Measurements from ENCODE around the gene GBX1. TPM values are rescaled to one million over a fixed set of nuclear protein-coding genes. Genes with fewer than 3 reads are reported as not detected.

Gene GBX1
- total and polyA plus RNA-seq, 2 of the 4 experiments (the other 2 are of a cell fraction), result not detected

- Histone ChIP-seq H3K4me2 (ENCODE audit: low read depth, low read length) (no peak overlapping the region), H3K9me1 (ENCODE audit: insufficient read depth, low read length) (0 out of 2 replicates have a peak, but pooled peaks cover 3% of the 10 kb centered on the region), H2AK5ac (ENCODE audit: low read depth, low read length) (no peak overlapping the region), H3K79me1 (ENCODE audit: low read depth in 1 of 2, low read length in 2 of 2) (no peaks in the 10 kb centered on the region), H3K14ac (replicated peaks; ENCODE audit: low read depth, low read length) (no peak overlapping the region), H4K91ac (ENCODE audit: insufficient read depth, low read depth, low read length) (no peak overlapping the region), H3K56ac (ENCODE audit: extremely low read depth, insufficient read depth, low read length) (no peak overlapping the region), H3K9me3 (ENCODE audit: control insufficient read depth, insufficient read depth, low read length) (no peaks in the 10 kb centered on the region), H2BK20ac (ENCODE audit: low read depth, low read length) (no peak overlapping the region), H3K4me1 (ENCODE audit: control insufficient read depth, insufficient read depth, low read length) (no peaks in the 10 kb centered on the region), H2BK120ac (ENCODE audit: low read depth, low read length) (no peak overlapping the region), H4K5ac (ENCODE audit: low read depth, low read length) (no peak overlapping the region), H3K9ac (ENCODE audit: low read depth, low read length) (no peak overlapping the region), H3K4me3 (ENCODE audit: insufficient read depth, low read depth, low read length) (no peak overlapping the region), H3K36me3 (ENCODE audit: control insufficient read depth, insufficient read depth, low read length) (peaks cover 61% of the 10 kb centered on the region), H3K18ac (ENCODE audit: low read depth, low read length) (no peak overlapping the region), H3K27me3 (ENCODE audit: control insufficient read depth, insufficient read depth, low read length) (no peaks in the 10 kb centered on the region), H2BK15ac (ENCODE audit: low read depth, low read length) (no peak overlapping the region), H4K20me1 (ENCODE audit: insufficient read depth, low read length) (peaks cover 3% of the 10 kb centered on the region), H2BK5ac (ENCODE audit: low read depth, low read length, poor library complexity, severe bottlenecking) (no peak overlapping the region), H3K27ac (ENCODE audit: insufficient read depth, low read length) (no peak overlapping the region), H4K8ac (ENCODE audit: low read depth in 2 of 2, low read length in 2 of 2) (no peak overlapping the region), H2AK9ac (replicated peaks; ENCODE audit: low read depth, low read length, poor library complexity) (peak overlapping the region; percentile 59), H3K23ac (ENCODE audit: low read depth, low read length) (no peak overlapping the region), H2AFZ (replicated peaks; ENCODE audit: low read length, poor library complexity) (no peak overlapping the region), H3K4ac (ENCODE audit: low read depth, low read length) (no peak overlapping the region)
- dilution Hi-C loops (cut with HindIII; ENCODE audit: low sequenced_read_pairs, unreplicated experiment), result no loop called here
- in situ Hi-C loops (cut with MboI; ENCODE audit: low sequenced_read_pairs), result no loop called here
- ChIA-PET CTCF (interaction anchor here (0.6 kb wide), 1 partner anchor 42 kb away, joined by 3 read pairs; no protein-coding TSS in a partner anchor), POLR2A (ENCODE audit: unreplicated experiment) (no interaction called here)
- WGBS, 2 experiments (ENCODE audit: extremely low coverage in 2 of 2, insufficient read length in 1 of 2), result 92% methylated on average over 19 of the region's 31 CpGs; no CpG with 5 or more reads in 1 of the 2 experiments
- no TSS peak for BruUV-seq (replicated peaks)
- intact Hi-C loops (cut with micrococcal nuclease), result no loop called here
- no peak for ATAC-seq (ENCODE audit: low read depth)
- no peak for DNase-seq
- TF ChIP-seq NFE2L2 (IDR thresholded peaks at IDR 0.05; ENCODE audit: low read depth, low read length) (no peak), MAZ (IDR thresholded peaks at IDR 0.05; ENCODE audit: borderline replicate concordance, low read depth, low read length) (no peak), POLR2A (IDR thresholded peaks at IDR 0.05; ENCODE audit: low read depth, low read length) (no peak), SMC3 (IDR thresholded peaks at IDR 0.05; ENCODE audit: low read depth, low read length) (no peak), RCOR1 (IDR thresholded peaks at IDR 0.05; ENCODE audit: insufficient replicate concordance, low read length) (no peak), MAFK (IDR thresholded peaks at IDR 0.05; ENCODE audit: low read depth, low read length) (no peak), BHLHE40 (IDR thresholded peaks at IDR 0.05; ENCODE audit: low read depth, low read length) (no peak), CEBPB (IDR thresholded peaks at IDR 0.05; ENCODE audit: low read depth, low read length) (no peak)
Observed at GRCh38 chr7:151141855-151142685, 25.4 kb downstream of the GBX1 start.
